GM18517 (cell line): ENCODE results near the gene FBLN2.

ENCODE experiments used
- ATAC-seq: cut with Tn5 transposase; IDR thresholded peaks from one replicate; pipeline ENCODE4 v1.9.1; 2021; ENCODE audit warnings: mild to moderate bottlenecking, moderate library complexity; ENCODE audit not compliant: unreplicated experiment

Gene FBLN2

DNA sequence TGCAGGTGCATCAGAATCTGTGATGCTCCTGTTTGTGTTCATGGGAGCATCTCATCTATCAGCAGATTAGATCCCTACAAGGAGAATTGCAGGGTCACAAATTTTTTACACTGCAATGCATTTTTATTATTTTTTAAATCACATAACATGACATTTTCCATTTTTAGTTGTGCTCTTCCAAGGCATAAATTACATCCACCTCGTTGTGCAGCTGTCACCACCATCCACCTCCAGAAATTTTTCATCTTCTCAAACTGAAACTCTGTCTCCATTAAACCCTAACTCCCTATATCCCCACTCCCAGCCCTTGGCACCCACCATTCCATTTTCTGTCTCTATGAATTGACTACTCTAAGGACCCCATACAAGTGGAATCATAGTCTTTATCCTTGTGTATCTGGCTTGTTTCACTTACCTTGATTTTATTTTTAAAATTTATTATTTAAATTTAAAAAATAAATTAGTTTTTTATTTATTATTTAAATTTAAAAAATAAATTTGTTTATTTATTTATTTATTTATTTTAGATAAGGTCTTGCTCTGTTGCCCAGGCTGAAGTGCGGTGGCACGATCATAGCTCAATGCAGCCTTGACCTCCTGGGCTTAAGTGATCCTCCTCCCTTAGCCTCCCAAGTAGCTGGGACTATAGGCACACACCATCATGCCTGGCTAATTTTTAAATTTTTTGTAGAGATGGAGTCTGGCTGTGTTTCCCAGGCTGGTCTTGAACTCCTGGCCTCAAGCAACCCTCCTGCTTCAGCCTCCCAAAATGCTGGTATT lies 47.7 kb downstream of the FBLN2 start:
- ATAC-seq = no peak

DNA sequence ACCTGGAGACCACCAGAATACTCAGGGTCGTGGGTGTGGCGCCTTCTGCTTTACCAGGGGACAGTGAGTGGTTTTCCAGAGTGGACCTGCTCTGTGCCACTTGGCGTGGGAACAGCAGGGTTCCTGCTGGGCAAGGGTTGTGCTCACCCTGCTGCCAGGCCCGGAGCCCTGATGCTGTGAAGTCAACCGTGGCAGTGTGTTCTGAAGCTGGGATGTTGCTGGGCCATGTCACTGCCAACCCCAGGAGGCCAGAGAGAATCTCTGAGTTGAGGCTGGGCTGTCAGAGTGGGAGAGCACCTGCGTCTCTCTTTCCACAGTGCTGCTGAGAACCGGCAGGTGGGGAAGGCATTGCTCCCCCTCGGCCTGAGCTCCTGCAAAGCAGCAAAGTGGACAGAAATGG lies 48.7 kb downstream of the FBLN2 start:
- no peak for ATAC-seq

DNA sequence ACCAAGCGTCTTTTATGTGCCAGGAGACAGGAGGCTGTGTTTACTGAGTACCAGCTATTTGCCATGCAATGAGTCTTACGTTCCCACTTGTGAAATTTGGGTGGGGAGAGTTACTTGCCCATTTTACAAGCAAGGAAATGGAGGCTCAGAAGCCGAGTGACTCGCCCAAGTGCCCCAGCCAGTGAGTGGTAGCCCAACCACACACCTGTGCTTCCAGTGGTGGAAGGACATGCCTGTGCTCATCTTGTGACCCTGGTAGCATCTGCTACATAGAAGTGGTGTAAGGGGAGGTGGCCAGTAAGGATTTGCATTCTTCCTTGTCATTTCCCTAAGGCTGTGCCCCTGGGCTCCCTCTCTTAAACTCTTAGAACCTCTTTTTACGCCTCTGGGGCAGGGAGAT lies 49.3 kb downstream of the FBLN2 start:
- no peak for ATAC-seq

DNA sequence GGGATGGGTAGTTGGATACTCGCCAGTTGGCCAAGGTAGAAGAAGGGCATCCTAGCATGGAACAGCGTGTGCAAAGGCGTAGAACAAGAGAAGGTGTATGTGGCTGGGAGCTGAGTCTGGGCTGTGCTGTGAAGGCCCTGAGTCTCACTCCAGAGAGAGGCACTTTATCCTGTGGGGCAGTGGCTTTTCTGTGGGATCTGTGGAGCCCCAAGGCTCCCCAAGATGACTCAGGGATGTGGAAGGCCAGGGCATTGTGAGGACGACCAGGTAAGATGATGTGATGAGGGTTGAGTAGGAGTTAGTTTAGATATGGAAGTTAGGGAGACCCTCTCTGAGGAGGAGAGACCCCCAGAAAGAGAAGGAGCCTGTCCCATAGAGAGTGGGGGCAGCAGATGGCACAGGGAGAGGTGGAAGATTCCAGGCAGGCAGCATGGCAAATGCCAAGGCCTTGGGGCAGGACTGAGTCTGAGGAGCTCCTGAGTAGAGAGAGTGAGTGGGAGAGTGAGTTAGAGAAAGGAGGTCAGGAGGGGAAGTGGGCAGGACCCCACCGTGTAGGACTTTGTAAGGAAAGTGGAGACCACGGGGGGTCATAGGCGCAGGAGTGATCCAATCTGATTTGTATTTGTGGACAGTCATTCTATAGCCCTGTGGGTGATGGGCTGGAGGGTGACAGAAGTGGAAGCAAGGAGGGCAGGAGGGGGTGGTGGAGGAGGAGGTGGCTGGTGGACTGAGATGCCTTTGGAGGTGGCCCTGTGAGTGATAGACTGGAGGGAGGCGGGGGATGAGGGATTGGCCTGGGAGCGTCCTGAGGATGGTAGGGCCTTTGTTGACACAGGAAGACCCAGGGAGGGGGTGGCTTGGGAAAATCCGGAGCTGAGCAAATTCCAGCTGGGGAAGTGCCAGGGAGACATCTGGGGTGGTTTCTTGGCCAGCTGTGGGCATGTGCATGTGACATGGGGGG lies 50.3 kb downstream of the FBLN2 start:
- ATAC-seq = no peak

DNA sequence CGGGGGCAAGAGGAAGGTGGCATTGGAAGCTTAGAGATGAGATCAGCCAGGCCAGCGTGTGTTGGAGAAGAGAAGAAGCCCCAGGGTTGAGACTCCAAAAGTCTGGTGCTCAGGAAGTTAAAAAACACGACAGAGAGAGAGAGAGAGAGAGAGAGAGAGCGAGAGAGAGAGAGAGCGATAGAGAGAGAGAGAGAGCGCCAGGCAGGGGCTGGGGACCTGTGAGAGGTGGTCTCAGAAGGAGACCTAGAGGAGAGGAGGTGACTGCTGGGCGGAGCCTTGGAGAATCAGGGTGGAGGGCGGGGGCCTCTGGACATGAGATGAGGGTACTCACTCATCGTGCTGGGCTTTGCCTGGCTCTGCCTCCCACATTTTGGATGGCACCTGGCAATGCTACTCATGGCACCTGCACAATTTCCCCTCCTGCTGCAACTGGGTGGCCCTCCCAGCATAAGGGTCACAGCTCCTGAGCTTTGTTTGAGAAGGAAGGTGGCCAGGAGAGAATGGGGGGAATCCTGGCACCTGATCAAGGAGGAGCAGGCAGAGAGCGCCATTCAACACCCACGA lies 51.0 kb downstream of the FBLN2 start:
- no peak for ATAC-seq

DNA sequence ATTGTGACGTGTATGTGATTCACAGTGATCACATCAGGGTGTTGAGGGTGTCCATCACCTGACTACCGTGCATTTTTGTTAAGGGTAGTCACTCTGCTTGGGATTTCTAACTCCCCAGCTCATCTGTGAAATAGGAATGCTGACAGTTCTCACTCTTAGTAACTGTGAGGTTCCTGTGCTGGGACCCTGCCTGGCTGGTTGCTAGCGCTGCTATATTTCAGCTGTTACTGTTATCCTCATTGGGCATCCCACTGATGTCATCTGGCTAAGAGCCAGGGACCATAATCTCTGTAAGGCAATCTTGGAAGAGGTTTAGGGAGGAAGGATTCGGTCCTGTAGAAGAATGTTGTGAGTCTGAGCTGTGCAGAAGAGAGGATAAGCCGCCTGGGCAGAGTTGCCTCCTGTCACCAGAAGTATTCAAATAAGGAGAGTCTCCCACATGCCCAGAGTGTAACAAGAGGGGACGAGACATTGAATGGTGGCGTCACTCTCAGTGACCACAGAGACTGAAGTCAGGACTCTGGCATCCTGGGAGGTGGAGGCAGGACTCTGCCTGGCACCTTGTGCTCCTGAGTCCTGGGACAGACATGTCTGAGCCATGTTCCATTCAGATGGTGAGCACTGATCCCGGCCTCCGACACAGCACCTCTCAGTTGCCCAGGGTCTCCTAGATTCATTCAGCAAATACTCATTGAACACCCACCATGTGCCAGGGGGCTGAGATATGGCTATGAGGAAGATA lies 52.2 kb downstream of the FBLN2 start:
- no peak for ATAC-seq

DNA sequence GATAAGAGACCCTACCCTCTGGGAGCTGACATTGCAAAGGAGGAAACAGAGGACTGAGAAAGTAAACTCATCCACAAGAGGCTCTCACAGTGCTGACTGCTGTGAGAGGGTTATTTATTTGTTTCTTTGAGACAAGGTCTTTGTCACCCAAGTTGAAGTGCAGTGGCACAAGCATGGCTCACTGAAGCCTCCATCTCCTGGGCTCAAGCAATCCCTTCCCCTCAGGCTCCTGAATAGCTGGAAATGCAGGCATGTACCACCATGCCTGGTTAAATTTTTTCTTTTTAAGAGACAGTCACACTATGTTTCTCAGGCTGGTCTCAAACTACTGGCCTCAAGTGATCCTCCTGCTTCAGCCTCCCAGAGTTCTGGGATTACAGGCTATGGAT lies 52.8 kb downstream of the FBLN2 start:
- ATAC-seq = no peak

DNA sequence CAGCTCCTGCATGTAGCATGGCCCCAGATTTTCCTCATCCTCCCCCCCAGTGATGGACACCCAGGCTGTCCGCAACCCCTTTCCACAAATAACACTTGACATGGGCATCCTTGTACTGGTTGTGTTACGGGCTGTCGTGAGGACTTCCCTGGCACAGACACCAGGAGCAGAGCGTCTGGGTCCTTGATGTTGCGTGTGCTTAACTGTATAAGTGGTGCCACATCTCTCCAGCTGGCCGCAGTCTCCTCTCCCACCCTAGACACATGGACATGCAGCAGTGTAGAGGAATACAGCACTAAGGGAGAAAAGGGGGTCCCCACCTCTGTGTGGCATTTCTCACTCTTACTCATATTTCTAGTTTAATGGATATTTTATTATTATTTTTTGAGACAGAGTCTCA lies 56.6 kb downstream of the FBLN2 start:
- ATAC-seq = no peak

DNA sequence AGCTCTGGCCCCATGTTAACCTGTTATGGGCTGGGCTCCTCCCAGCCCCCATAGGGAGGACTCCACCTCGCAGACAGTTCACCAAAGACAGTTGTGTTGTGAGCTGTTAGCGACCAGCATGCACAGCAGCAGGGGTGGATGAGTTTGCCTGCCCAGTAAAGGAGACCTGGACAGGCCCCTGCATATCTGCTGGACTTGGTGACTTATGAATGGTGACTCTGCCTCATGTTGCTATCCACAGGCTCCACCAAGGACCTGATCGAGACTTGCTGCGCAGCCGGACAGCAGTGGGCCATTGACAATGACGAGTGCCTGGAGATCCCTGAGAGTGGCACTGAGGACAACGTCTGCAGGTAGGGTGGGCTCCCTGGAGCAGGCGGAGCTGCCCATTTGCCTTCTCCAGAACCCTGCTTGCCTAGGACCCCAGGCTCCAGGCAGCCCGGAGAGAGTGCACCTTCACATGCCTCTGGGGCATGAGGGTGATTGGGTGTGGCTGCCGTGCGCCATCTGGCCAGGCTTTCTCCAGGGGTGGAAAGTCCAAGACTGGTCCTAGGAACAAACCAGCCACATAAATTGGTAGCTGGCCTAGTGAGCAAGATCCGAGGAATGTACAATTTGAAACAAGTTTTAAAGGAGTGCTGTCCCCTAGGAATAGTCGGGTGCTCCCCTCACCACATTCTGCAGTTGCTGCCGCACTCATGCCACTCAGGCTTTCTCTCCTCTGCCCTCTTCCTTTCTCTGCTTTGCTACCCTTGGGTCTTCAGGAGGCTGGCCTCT lies 59.1 kb downstream of the FBLN2 start:
- no peak for ATAC-seq

DNA sequence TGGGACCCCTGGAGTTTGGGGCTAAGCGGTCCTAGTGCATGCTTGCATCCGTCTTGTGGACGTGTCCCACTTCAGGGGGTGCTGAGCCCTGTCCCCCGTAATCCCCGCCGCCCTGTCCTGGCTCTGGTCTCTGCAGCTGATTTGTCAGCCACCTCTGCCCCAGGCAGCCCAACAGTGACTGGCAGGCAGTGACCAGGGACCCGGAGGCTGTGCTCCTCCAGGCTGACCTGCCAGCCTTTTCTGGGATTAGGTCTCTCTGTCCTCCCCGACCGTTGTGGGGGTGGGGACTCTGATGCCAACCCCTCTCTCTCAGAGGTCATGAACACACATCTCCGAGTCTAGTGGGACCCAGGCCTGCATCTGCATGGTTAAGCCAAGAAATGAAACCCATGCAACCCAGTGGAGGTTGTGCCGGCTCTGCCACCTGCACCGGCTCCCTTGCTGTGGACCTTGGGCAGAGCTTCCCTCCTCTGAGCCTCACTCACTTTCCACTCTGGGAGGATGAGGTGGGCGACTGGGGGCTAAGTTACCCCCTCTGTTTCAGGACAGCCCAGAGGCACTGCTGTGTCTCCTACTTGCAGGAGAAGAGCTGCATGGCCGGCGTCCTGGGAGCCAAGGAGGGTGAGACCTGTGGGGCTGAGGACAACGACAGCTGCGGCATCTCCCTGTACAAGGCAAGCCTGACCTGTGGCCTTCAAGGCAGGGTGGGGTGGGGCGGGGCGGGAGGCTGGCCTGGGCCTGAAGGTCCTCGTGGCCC lies 60.2 kb downstream of the FBLN2 start:
- ATAC-seq = no peak

DNA sequence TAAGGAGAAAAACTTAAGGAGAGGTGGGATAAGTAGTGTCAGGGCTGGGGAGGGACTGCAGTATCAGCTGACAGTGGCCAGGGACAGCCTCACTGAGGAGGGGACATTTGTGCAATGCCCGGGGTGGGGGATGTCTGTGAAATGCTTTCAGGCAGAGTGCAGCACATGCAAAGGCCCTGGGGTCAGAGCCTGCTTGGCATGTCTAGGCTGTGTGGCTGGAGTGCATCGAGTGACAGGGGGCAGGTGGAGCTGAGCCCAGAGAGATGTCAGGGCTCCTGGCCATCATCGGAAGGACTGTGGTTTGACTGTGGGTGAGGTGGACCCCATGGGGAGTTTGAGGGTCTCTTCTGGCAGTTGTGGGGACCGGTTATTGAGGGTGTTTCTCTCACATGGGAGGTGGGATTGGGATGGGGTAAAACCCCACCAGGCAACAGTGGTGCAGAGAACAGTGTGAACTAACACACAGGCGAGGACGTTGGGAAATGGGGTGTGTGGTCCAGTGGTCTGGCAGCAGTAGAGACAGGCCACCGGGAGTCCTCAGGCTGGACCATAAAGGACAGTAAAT lies 61.2 kb downstream of the FBLN2 start:
- ATAC-seq = no peak

DNA sequence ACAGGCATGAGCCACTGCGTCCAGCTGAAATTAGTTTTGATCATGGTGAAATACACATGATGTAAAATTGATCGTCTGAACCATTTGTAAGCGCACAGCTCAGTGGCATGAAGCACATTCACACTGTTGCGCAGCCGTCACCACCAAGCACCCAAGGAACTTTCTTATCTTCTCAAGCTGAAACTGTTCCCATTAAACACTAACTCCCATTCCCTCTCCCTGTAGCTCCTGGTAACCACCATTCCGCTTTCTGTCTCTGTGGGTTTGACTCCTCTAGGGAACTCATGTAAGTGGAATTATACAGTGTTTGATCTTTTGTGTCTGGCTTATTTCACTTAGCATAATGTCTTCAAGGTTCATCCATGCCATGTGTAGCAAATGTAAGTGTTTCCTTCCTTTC lies 62.3 kb downstream of the FBLN2 start:
- ATAC-seq = no peak

DNA sequence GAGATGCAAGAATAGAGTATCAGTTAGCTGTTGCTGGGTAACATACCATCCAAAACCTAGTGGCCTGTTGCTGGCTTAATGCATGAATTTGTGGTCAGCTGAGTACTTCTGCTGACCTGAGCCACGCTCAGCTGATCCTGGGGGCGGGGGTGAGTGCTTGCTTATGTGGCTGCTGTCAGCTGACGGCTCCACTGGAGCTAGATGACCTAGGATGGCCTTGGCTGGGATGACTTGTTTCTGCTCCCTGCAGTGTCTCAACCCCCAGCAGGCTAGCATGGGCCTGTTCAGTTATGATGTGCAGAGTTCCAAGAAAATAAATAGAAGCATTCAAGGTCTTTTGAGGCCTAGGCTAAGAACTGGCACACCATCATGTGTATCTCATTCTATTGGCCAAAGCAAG lies 63.9 kb downstream of the FBLN2 start:
- no peak for ATAC-seq

DNA sequence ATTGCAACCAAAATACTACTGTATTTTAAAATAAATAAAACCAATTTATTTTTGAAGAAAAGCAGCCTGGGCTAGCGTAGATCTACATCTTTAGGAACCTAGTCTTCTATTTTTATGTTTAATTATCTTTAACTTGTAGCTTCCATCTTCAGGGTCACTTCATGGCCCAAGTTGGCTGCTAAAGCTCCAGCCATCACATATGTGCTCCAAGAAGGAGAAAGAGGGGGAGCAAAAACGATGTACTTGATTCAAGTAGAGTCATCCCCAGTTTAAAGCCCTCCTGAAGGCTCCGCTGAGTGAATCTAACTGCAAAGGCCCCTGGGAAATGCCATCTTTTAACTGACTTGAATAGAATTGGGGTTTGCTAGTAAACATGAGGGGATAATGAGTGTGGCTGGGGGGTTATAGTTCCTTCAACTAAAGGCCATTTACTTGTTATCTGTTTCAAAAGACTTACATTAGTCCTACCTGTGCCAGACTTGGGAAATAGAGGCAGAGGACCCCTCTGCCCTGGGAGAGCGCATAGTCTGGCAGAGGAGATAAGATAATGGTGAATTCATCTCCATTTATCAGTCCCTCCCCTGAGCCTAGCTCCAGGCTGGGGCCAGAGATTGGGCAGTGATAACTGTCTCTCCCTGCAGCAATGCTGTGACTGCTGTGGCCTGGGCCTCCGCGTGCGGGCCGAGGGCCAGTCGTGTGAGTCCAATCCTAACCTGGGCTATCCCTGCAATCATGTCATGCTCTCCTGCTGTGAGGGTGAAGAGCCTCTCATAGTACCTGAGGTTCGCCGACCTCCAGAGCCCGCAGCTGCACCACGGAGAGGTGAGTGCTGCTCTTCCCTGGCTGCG lies 64.6 kb downstream of the FBLN2 start:
- ATAC-seq = no peak

DNA sequence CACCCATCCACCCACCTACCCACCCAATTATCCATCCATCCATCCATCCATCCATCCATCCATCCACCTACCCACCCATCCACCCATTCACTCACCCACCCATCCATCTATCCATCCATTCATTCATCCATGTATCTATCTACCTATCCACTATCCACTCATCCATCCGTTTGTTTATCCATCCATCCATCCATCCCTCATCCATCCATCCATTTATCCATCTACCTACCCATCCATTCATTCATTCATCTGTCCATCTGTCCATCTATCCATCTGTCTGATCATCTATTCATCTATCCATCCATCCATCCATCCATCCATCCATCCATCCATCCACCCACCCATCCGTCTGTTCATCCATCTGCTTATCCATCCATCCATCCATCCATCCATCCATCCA lies 65.7 kb downstream of the FBLN2 start:
- no peak for ATAC-seq

DNA sequence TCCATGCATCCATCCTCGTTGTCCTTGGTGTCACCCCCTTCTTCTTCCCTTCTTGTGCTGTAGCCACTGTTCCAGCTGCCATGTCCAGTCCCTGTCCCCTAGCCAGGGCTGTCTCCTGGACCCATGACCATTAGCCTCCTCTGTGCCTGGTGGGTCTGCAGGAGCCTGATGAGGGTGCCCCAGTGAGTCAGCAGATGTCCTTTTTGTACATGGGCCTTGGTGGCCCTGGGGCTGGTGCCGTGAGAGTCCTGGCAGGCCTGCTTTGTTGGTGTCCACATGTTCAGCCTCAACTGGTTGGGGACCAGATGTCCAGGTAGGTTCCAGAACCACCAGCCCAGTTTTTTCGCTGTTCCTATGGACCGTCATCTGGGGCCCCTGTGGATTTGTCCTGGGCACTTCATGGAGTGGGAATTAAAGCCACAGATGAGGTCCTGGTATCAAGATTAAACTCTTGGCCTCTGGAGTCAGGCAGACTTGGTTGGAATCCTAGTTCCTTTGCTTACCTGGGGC lies 66.1 kb downstream of the FBLN2 start:
- ATAC-seq = no peak

DNA sequence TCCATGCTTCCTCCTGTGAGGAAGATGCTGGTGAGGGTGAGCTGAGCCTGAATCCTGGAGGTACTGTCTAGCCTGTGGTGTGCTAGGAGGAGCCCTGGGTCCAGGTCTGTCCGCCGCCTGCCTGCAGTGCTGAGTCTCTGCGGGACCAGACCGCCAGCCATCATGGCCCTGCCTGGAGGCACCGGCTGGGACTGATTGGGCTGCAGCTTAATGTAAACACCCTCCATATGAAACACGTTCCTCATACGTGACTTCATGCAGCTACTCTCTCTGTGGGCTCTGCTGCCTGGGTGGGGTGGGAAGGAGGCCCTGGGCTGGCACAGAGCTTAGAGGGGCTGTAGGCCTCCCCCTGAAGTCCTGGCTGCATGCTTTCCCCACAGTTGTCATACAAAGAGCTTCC lies 67.4 kb downstream of the FBLN2 start:
- no peak for ATAC-seq

DNA sequence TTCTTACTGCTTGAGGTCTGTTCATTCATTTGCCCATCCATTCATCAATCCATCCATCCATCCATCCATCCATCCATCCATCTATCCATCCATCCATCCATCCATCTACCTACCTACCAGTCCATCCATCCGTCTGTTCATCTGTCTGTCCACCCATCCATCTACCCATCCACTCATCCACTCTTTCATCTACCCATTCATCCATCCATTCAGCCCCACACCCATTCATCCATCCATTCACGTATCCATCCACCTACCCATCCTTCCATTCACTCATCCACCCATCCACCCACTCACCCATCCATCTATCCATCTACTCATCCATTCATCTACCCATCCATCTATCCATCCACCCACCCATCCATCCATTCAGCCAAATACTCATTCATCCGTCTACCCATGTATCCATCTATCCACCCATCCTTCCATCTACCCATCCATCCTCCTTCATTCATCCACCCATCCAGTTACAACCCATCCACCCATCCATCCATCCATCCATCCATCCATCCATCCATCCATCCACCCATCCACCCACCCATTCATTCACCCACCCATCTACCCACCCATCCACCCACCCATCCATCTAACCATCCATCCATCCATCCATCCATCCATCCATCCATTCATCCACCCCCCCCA lies 68.3 kb downstream of the FBLN2 start:
- no peak for ATAC-seq
